ENCODE results near the gene TRMT10C.

The TRMT10C gene

GRCh38 chr3:101521211-101521701, 40.4 kb upstream of the TRMT10C start:
- DNase-seq (ENCODE audit: low read depth, low spot score), result no peak
- TF ChIP-seq, protein P1, sequence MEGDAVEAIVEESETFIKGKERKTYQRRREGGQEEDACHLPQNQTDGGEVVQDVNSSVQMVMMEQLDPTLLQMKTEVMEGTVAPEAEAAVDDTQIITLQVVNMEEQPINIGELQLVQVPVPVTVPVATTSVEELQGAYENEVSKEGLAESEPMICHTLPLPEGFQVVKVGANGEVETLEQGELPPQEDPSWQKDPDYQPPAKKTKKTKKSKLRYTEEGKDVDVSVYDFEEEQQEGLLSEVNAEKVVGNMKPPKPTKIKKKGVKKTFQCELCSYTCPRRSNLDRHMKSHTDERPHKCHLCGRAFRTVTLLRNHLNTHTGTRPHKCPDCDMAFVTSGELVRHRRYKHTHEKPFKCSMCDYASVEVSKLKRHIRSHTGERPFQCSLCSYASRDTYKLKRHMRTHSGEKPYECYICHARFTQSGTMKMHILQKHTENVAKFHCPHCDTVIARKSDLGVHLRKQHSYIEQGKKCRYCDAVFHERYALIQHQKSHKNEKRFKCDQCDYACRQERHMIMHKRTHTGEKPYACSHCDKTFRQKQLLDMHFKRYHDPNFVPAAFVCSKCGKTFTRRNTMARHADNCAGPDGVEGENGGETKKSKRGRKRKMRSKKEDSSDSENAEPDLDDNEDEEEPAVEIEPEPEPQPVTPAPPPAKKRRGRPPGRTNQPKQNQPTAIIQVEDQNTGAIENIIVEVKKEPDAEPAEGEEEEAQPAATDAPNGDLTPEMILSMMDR (IDR thresholded peaks at IDR 0.05; ENCODE audit: low read depth, low read length), result no peak
- H3K4me3 ChIP-seq (ENCODE audit: low read depth, low read length), result no peak overlapping the region
- in situ Hi-C loops (cut with HindIII; ENCODE audit: low sequenced_read_pairs), result no loop called here

- in situ Hi-C loops (cut with HindIII; ENCODE audit: low sequenced_read_pairs), result no loop called here
- TF ChIP-seq, protein P1 (IDR thresholded peaks at IDR 0.05; ENCODE audit: low read depth, low read length), result no peak
- DNase-seq (ENCODE audit: low read depth, low spot score), result no peak
- no peak overlapping the region for H3K4me3 ChIP-seq (ENCODE audit: low read depth, low read length)
Observed at GRCh38 chr3:101527441-101527840, 34.2 kb upstream of the TRMT10C start.

DNA sequence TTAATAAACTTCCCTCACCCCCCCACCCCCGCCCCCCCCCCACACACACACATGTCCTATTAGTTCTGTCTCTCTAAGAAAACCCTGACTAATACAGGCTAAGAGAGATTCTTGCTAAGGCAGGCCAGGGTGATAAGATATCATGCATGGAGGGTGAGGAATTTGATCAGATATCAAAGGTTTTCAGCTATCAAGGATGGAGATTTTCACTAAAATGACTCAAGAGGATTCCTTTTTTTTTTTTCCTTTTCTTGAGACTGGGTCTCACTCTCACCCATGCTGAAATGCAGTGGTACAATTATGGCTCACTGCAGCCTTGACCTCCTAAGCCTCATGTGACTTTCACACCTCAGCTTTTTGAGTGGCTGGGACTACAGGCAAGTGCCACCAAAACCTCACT, 33.8 kb upstream of the TRMT10C start:
- in situ Hi-C loops (cut with HindIII; ENCODE audit: low sequenced_read_pairs), result no loop called here
- H3K4me3 ChIP-seq (ENCODE audit: low read depth, low read length), result no peak overlapping the region
- no peak for DNase-seq (ENCODE audit: low read depth, low spot score)
- TF ChIP-seq, protein P1 (IDR thresholded peaks at IDR 0.05; ENCODE audit: low read depth, low read length), result no peak

DNA sequence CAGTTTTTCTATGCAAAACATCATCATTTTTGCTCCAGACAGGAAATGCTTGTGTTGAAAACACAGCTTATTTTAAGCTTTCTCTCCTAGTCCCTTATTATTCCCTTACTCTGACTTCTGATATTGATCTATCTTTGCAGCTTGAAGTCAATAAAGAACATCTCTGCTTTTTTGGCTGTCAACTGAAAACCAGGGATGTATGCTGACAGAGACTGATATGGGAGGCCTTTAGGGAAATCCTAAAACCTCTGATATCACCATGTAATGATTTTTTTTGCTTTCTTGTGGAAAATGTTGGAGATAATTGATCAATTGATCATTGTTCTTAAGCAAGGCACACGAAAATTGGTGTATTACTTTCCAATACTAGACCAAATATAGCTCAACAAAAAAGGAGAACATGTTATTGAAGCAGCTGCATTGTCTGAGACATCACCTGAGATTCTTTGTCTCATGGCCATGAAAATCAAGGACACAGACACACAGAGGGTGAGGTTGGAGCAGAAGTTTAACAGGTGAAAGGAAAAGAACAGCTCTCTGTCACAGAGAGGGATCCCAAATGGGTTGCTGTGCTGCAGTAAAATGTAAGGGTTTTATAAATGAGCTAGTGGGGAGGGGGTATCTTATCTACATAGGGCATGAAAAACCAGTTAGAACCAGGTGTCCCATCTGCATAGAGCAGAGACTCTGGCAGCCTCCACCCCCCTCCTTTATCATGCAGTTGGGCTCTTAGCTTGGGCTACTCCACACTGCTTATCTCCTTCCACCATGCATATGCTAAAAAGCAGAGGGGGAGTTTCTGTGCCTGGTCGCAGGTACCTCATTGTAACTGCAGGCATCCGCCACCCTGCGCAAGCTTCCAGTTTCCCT, 31.6 kb upstream of the TRMT10C start:
- no peak for DNase-seq (ENCODE audit: low read depth, low spot score)
- TF ChIP-seq, protein P1 (IDR thresholded peaks at IDR 0.05; ENCODE audit: low read depth, low read length), result no peak
- no peak overlapping the region for H3K4me3 ChIP-seq (ENCODE audit: low read depth, low read length)
- in situ Hi-C loops (cut with HindIII; ENCODE audit: low sequenced_read_pairs), result no loop called here

- TF ChIP-seq, protein P1 (IDR thresholded peaks at IDR 0.05; ENCODE audit: low read depth, low read length), result no peak
- no peak for DNase-seq (ENCODE audit: low read depth, low spot score)
- in situ Hi-C loops (cut with HindIII; ENCODE audit: low sequenced_read_pairs), result no loop called here
- H3K4me3 ChIP-seq (ENCODE audit: low read depth, low read length), result no peak overlapping the region
Observed at GRCh38 chr3:101530686-101531047, 31.0 kb upstream of the TRMT10C start.

DNA sequence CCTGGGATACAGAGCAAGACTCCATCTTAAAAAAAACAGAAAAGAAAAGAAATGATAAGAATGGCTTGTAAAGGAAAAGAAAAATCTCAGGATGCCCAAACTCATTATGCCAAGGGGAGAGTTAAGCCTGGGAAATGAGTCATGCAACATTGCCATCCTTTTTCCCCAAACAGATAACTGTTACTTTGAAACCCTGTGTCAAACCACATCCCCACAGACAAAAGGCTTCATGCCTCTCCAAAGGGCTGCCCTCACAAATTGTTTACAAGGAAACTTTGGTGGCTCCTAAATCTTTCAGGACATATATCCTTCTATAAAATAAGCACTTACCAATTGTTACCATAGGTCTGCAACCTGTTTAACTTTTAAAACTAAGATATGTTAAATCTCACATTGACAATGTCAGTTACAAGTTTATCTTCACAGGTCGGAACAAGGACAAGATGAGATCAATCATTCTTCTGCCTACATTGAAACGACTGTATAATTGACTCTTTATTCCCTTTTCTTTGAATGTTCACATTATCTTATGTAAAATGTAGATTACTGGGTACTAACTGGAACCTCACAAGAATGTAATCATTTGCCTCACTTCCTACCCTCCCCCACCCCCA, 30.1 kb upstream of the TRMT10C start:
- DNase-seq (ENCODE audit: low read depth, low spot score), result no peak
- in situ Hi-C loops (cut with HindIII; ENCODE audit: low sequenced_read_pairs), result no loop called here
- TF ChIP-seq, protein P1 (IDR thresholded peaks at IDR 0.05; ENCODE audit: low read depth, low read length), result no peak
- no peak overlapping the region for H3K4me3 ChIP-seq (ENCODE audit: low read depth, low read length)
